Heart right ventricle (tissue), 16 donors: ENCODE data around the gene IL1A. TPM values are rescaled to one million over a fixed set of nuclear protein-coding genes. Genes with fewer than 3 reads are reported as not detected.
A peak's percentile ranks its signal among the peaks of the same experiment; 100 is the strongest.

ENCODE experiments used
- ATAC-seq, 8 donors: fragments of 200-7000 bp; cut with Tn5 transposase; one replicate each; pipeline ENCODE4 v1.9.1; 2020; ENCODE audit warnings: mild to moderate bottlenecking in 8 of 8, moderate library complexity in 8 of 8, moderate number of reproducible peaks in 1 of 8
- DNase-seq, 2 donors: peaks; one replicate each; pipeline ENCODE4 v3.0.0-alpha.2; 2020
- H3K27ac ChIP-seq, 10 donors: fragments of 200-600 bp; sonication (generic) in 2 of 10; one replicate each; pipeline versions ENCODE4 v1.5.0 to v1.8.0; 2020 to 2022; ENCODE audit warnings: mild to moderate bottlenecking in 3 of 10
- H3K27me3 ChIP-seq, 7 donors: fragments of 200-600 bp; one replicate each; pipeline ENCODE4 v1.8.0; 2021 to 2022; ENCODE audit warnings: mild to moderate bottlenecking in 2 of 7
- H3K36me3 ChIP-seq, 9 donors: fragments of 200-600 bp; sonication (generic) in 1 of 9; one replicate each; pipeline versions ENCODE4 v1.5.0 to v1.8.0; 2020 to 2022; ENCODE audit warnings: mild to moderate bottlenecking in 2 of 9
- H3K4me1 ChIP-seq, 9 donors: fragments of 200-600 bp; sonication (generic) in 1 of 9; one replicate each; pipeline versions ENCODE4 v1.5.0 to v1.8.0; 2020 to 2022; ENCODE audit warnings: mild to moderate bottlenecking in 4 of 9
- H3K4me3 ChIP-seq, 10 donors: fragments of 200-600 bp; sonication (generic) in 2 of 10; one replicate each; pipeline versions ENCODE4 v1.5.0 to v1.8.0; 2020 to 2022; ENCODE audit warnings: mild to moderate bottlenecking in 7 of 10, moderate library complexity in 2 of 10
- H3K9me3 ChIP-seq, 11 donors: fragments of 200-600 bp in 10 of 11; sonication (generic) in 2 of 11; one replicate each; pipeline versions ENCODE4 v1.5.0 to v1.8.0; 2013 to 2022; ENCODE audit warnings: mild to moderate bottlenecking in 2 of 11, control low read depth in 1 of 11, moderate library complexity in 1 of 11
- CTCF ChIP-seq, 9 donors: fragments of 200-600 bp; sonication (generic) in 2 of 9; IDR thresholded peaks; one replicate each; pipeline versions ENCODE4 v1.5.0 to v1.8.0; 2021 to 2022; ENCODE audit warnings: antibody characterized with exemption in 9 of 9, mild to moderate bottlenecking in 5 of 9, moderate library complexity in 1 of 9
- WGBS, 2 donors: extraction: QIAGEN DNeasy Blood & Tissue Kit; methylation state at CpG; one replicate each; pipeline ENCODE4 v1.1.7; 2013; ENCODE audit warnings: inconsistent platforms in 1 of 2; 5-methylcytosine and 5-hydroxymethylcytosine counted together
- intact Hi-C, 10 donors: fragments of 100-400 bp; cut with DNase I; formaldehyde crosslinking; loops; one replicate each; pipeline versions ENCODE4 v1.11.1 to v1.14.2; 2022
- polyA plus RNA-seq, 2 donors: library from polyadenylated mRNA; stranded (reverse); fragments of 200-250 nt; gene quantifications; one replicate each; pipeline ENCODE4 v1.2.3, GENCODE V29; 2013
- total RNA-seq, 10 donors: library from RNA; stranded (reverse); fragmentation: NEBNext Ultra II Directional in 3 of 10; extraction: Animal tissue kit (Norgen Biotek cat#: 25700) in 3 of 10; gene quantifications; one replicate each; pipeline versions ENCODE4 v1.2.1 to v1.2.4, GENCODE V29; 2021 to 2023
- donor health status: Arrhythmogenic right ventricular cardiomyopathy.
- donor health status: ischemic (EF 13 %, LVEDD 7.1; RV severe dilation, severe dysfunction).
- donor health status: healthy with polysubstance abuse.
- donor health status: DM: no; HTN: yes; CAD: no.
- donor health status: DM: no; HTN: no; CAD: no.
- donor health status: ischemic (EF 25% LVEDD 6.9; RV normal size, moderate dysfunction).
- donor health status: ischemic (EF 25% LVEDD 5.7; RV mildly dilated, moderate dysfunction).
- donor health status: healthy.
- donor health status: DM: yes; HTN: yes; CAD: no.
- donor health status: Ischemic cardiomyopathy.
- donor health status: ischemic (EF 35%, LVEDD 5.7; RV mildly dilated, moderate dysfunction).
- donor health status: nonischemic (EF 11% LVEDD 7.7; RV severe dilation, severe dysfunction).
- donor health status: DM: yes; HTN: yes; CAD: no.
- donor health status: PGD.
- donor health status: ischemic (EF 29% LVEDD 5.4; RV normal size, mild dysfunction).
- donor health status: nonischemic (EF 23%, LVEDD 6.1; RV moderate dilation, normal function).

IL1A gene
- total and polyA plus RNA-seq, 12 donors, result 0.01 TPM; not detected in 11

GRCh38 chr2:112725545-112726457 lies 58.5 kb downstream of the IL1A start:
- TF ChIP-seq CTCF (IDR thresholded peaks at IDR 0.05), result no peak
- Histone ChIP-seq H3K4me1 (peaks cover 0 to 38% (median 4%) of the 10 kb centered on the region in 9 donors), H3K27me3 (peaks cover 0 to 27% (median 5%) of the 10 kb centered on the region in 7 donors), H3K36me3 (no peaks in the 10 kb centered on the region), H3K4me3 (no peak overlapping the region), H3K9me3 (no peaks in the 10 kb centered on the region), H3K27ac (no peak overlapping the region)
- 87 to 89% methylated on average over 15 of the region's 15 CpGs for WGBS, 2 donors
- DNase-seq (no peak), ATAC-seq (no peak)
- intact Hi-C loops, result loop anchor here (1.0 to 10.0 kb wide), 9 partner anchors 98 to 126 kb away; no protein-coding TSS in a partner anchor

DNA sequence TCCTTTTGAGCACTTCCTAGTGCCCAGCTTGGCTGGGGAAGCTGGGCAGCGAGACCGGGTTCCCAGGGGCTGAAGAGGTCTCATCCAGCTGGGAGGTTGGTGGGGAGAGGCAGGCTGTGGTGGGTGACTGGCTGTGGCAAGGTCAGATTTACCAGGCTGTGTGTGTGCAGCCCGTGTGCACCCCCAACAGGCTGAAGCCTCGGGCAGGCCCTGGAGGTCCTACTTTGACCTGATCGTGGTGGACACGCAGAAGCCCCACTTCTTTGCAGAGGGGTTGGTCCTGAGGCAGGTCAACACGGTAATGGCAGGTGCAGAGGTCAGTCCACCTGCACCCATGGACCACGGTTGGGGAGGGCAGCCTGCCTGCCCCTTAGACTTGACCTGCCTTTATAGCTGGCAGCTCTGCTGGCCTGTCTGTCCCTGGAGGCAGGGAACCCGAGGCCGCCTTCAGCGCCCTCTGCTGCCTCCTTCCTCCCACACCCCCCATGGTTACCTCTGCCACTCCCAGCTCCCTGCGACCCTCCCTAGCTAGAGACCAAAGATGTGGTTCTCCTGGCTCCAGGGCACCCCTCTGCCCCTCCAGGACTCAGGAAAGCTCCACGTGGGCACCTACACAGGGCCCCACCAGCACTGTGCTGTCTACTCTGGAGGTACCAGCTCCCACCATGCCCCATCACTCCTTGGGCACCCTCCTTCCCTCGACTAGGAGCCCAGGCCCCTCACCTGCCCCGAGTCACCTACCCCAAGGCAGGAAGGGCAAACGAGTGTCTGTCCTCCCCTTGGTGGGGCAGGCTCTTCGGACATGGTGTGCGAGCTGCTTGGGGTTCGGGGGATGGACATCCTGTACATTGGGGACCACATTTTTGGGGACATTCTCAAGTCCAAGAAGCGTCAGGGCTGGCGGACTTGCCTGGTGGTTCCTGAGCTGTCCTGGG lies 59.4 kb downstream of the IL1A start:
- peak in 2 of 9 donors; percentile 5 to 33 for TF ChIP-seq CTCF (IDR thresholded peaks at IDR 0.05)
- Histone ChIP-seq H3K27me3 (peaks cover 0 to 27% (median 5%) of the 10 kb centered on the region in 7 donors), H3K27ac (peak overlapping the region in 1 of 10 donors; percentile 14), H3K4me1 (peaks cover 0 to 41% (median 4%) of the 10 kb centered on the region in 9 donors), H3K9me3 (no peaks in the 10 kb centered on the region), H3K4me3 (no peak overlapping the region), H3K36me3 (no peaks in the 10 kb centered on the region)
- 85 to 88% methylated on average over 21 of the region's 21 CpGs for WGBS, 2 donors
- ATAC-seq, result no peak
- intact Hi-C loops, result loop anchor here in 6 of 10 donors (5.0 to 10.0 kb wide), 5 partner anchors 98 to 123 kb away; no protein-coding TSS in a partner anchor
- no peak for DNase-seq

GRCh38 chr2:112723995-112724394 lies 60.3 kb downstream of the IL1A start:
- WGBS, 2 donors, result 96% methylated on average over 8 of the region's 8 CpGs
- no peaks in the 10 kb centered on the region for H3K9me3 ChIP-seq
- peaks cover 0 to 32% (median 4%) of the 10 kb centered on the region in 9 donors for H3K4me1 ChIP-seq
- no peak overlapping the region for H3K4me3 ChIP-seq
- H3K36me3 ChIP-seq, result no peaks in the 10 kb centered on the region
- H3K27ac ChIP-seq, result no peak overlapping the region
- ATAC-seq (no peak), DNase-seq (no peak)
- intact Hi-C loops, result loop anchor here in 1 of 10 donors (10.0 kb wide), 1 partner anchor 99 kb away; no protein-coding TSS in a partner anchor
- peaks cover 0 to 22% (median 5%) of the 10 kb centered on the region in 7 donors for H3K27me3 ChIP-seq
- TF ChIP-seq CTCF (IDR thresholded peaks at IDR 0.05), result no peak

Other genes starting within 250 kb of the IL1A start
- 10 to 100 TPM in 7 of 10 donors, 1 to 10 TPM in 3; 6.4 to 15.3 (median 11.0) TPM for gene POLR1B, start 242.0 kb downstream of the IL1A start, total RNA-seq
- gene POLR1B, start 242.0 kb downstream of the IL1A start, polyA plus RNA-seq, result 1 to 10 TPM; 3.5 to 4.2 TPM
- gene CHCHD5, start 199.9 kb downstream of the IL1A start, total RNA-seq, result 10 to 100 TPM; 20.8 to 30.3 (median 25.0) TPM
- 10 to 100 TPM; 15.0 to 36.2 TPM for gene CHCHD5, start 199.9 kb downstream of the IL1A start, polyA plus RNA-seq
- gene SLC20A1, start 138.6 kb downstream of the IL1A start, total RNA-seq, result 10 to 100 TPM; 10.8 to 21.3 (median 13.2) TPM
- gene SLC20A1, start 138.6 kb downstream of the IL1A start, polyA plus RNA-seq, result 10 to 100 TPM in 1 of 2 donors, 1 to 10 TPM in 1; 9.9 to 14.3 TPM
- gene NT5DC4, start 63.5 kb downstream of the IL1A start, total RNA-seq, result under 1 TPM in 1 of 10 donors, not detected in 9; 0.35 TPM
- not detected for gene NT5DC4, start 63.5 kb downstream of the IL1A start, polyA plus RNA-seq
- 1 to 10 TPM in 1 of 10 donors, under 1 TPM in 5, not detected in 4; 0.34 to 1.8 (median 0.45) TPM for gene CKAP2L, start 19.9 kb downstream of the IL1A start, total RNA-seq
- gene CKAP2L, start 19.9 kb downstream of the IL1A start, polyA plus RNA-seq, result under 1 TPM in 1 of 2 donors, not detected in 1; 0.03 TPM
- gene IL1B, start 52.3 kb upstream of the IL1A start, total RNA-seq, result 10 to 100 TPM in 1 of 10 donors, 1 to 10 TPM in 4, under 1 TPM in 4, not detected in 1; 0.14 to 10.3 (median 1.1) TPM
- gene IL1B, start 52.3 kb upstream of the IL1A start, polyA plus RNA-seq, result under 1 TPM; 0.29 to 0.48 TPM
- gene IL37, start 126.7 kb upstream of the IL1A start, total RNA-seq, result not detected
- gene IL37, start 126.7 kb upstream of the IL1A start, polyA plus RNA-seq, result not detected
- gene IL36G, start 193.5 kb upstream of the IL1A start, total RNA-seq, result not detected
- gene IL36G, start 193.5 kb upstream of the IL1A start, polyA plus RNA-seq, result not detected
- gene IL36A, start 221.0 kb upstream of the IL1A start, total RNA-seq, result not detected
- not detected for gene IL36A, start 221.0 kb upstream of the IL1A start, polyA plus RNA-seq